K562 (cell line): ENCODE data around the gene SCLY. TPM values are rescaled to one million over a fixed set of nuclear protein-coding genes. Genes with fewer than 3 reads are reported as not detected.

ENCODE experiments used
- ATAC-seq: fragments of 200-7000 bp; cut with Tn5 transposase; 3 replicates; pipeline ENCODE4 v1.9.1; 2020; ENCODE audit warnings: moderate library complexity
- BruUV-seq: library from RNA; stranded (reverse); fragments of 400-500 nt; replicated peaks from 2 replicates; lab custom pipeline; 2021; lab: Mats Ljungman, UMichigan
- CTCF ChIA-PET: fragments of 300-600 bp; formaldehyde crosslinking; extraction: SDS; loops from one replicate; lab custom pipeline; 2021; ENCODE audit warnings: low intra/inter-chr PET ratio; lab: Yijun Ruan, JAX
- POLR2A ChIA-PET: fragments of 300-600, 350-650 bp; sonication (Branson Sonifier 250); formaldehyde crosslinking; extraction: SDS; loops from one replicate; lab custom pipeline; 2021; ENCODE audit warnings: antibody characterized with exemption, inconsistent platforms; lab: Yijun Ruan, JAX
- DNase-seq, 4 experiments: peaks; one replicate each; pipeline versions ENCODE4 v3.0.0 to v3.0.0-alpha.2; 2011 to 2018; ENCODE audit warnings: low spot score in 3 of 4, mixed read lengths in 3 of 4; ENCODE audit errors: extremely low read depth in 1 of 4
- FAIRE-seq: peaks from 2 replicates; lab custom pipeline; 2011; peaks lifted over from hg19 to GRCh38; lab: Jason Lieb, UNC
- H2AFZ ChIP-seq: 2 replicates; pipeline ENCODE4 v1.6.0; 2011; ENCODE audit warnings: low read depth, low read length, control low read depth, inconsistent platforms
- H3K27ac ChIP-seq: fragments of 200-600 bp; 3 replicates; pipeline ENCODE4 v1.8.0; 2011; ENCODE audit warnings: low read depth, mild to moderate bottlenecking, control low read depth, inconsistent platforms, low read length, moderate library complexity, mixed read lengths; ENCODE audit errors: extremely low read depth
- H3K27me3 ChIP-seq, 2 experiments: fragments of 300-600 bp in 1 of 2; 2 replicates in 1 of 2; 3 replicates in 1 of 2; pipeline versions ENCODE4 v1.6.0 to v1.8.0; 2011; ENCODE audit warnings: inconsistent platforms in 2 of 2, low read length in 2 of 2, mild to moderate bottlenecking in 1 of 2, mixed read lengths in 1 of 2, moderate library complexity in 1 of 2; ENCODE audit not compliant: control insufficient read depth in 2 of 2, insufficient read depth in 2 of 2
- H3K36me3 ChIP-seq: fragments of 300-600 bp; 3 replicates; pipeline ENCODE4 v1.8.0; 2011; ENCODE audit warnings: mild to moderate bottlenecking, low read length, inconsistent platforms; ENCODE audit not compliant: control insufficient read depth, insufficient read depth
- H3K4me1 ChIP-seq, 2 experiments: fragments of 200-600 bp in 1 of 2; replicated peaks in 1 of 2; 2 replicates in 1 of 2; 3 replicates in 1 of 2; pipeline versions ENCODE4 v1.5.1 to v1.8.0; 2011; ENCODE audit warnings: inconsistent platforms in 2 of 2, low read length in 2 of 2, mild to moderate bottlenecking in 1 of 2, mixed read lengths in 1 of 2, moderate library complexity in 1 of 2; ENCODE audit not compliant: control insufficient read depth in 2 of 2, insufficient read depth in 2 of 2
- H3K4me2 ChIP-seq: 2 replicates; pipeline ENCODE4 v1.6.1; 2011; ENCODE audit warnings: low read length, control low read depth, inconsistent platforms, mixed read lengths; ENCODE audit not compliant: insufficient read depth
- H3K4me3 ChIP-seq: fragments of 200-600 bp; sonication (generic), shearing (Covaris generic); 2 replicates; pipeline ENCODE4 v1.5.1; 2016; ENCODE audit warnings: control low read depth, inconsistent platforms
- H3K79me2 ChIP-seq: fragments of 200-600 bp; 3 replicates; pipeline ENCODE4 v1.8.0; 2011; ENCODE audit warnings: low read length, inconsistent platforms; ENCODE audit not compliant: control insufficient read depth, insufficient read depth
- H3K9ac ChIP-seq, 2 experiments: 2 replicates each; pipeline versions ENCODE4 v1.6.0 to v1.6.1; 2011; ENCODE audit warnings: low read depth in 2 of 2, low read length in 2 of 2, control low read depth in 1 of 2, inconsistent platforms in 1 of 2, mild to moderate bottlenecking in 1 of 2, mixed read lengths in 1 of 2; ENCODE audit not compliant: insufficient read depth in 1 of 2
- H3K9me1 ChIP-seq: one replicate; pipeline ENCODE4 v1.6.0; 2011; ENCODE audit warnings: inconsistent platforms, mild to moderate bottlenecking, low read length, moderate library complexity; ENCODE audit not compliant: control insufficient read depth, insufficient read depth
- H3K9me3 ChIP-seq: replicated peaks from 2 replicates; pipeline ENCODE4 v1.5.1; 2011; ENCODE audit warnings: low read depth, low read length, inconsistent platforms; ENCODE audit not compliant: control insufficient read depth, insufficient read depth
- H4K20me1 ChIP-seq: replicated peaks from 2 replicates; pipeline ENCODE4 v1.6.1; 2011; ENCODE audit warnings: low read length, inconsistent platforms, mixed read lengths; ENCODE audit not compliant: control insufficient read depth, insufficient read depth
- ARID3B ChIP-seq: fragments of 250-450 bp; sonication (Bioruptor Pico); IDR thresholded peaks from 2 replicates; pipeline ENCODE4 v1.4.0; 2020; ENCODE audit warnings: borderline replicate concordance
- COPS2 ChIP-seq: fragments of 450-650 bp; conservative IDR thresholded peaks from 2 replicates; pipeline ENCODE4 v1.6.1; 2016; ENCODE audit warnings: mild to moderate bottlenecking, moderate library complexity
- ESRRB ChIP-seq: fragments of 250-450 bp; sonication (Bioruptor Pico); IDR thresholded peaks from 2 replicates; pipeline ENCODE4 v1.5.0; 2020; ENCODE audit warnings: mild to moderate bottlenecking, moderate library complexity, borderline replicate concordance
- SAFB ChIP-seq: fragments of 200-400 bp; formaldehyde crosslinking; IDR thresholded peaks from 2 replicates; pipeline ENCODE4 v1.6.1; 2017; ENCODE audit warnings: low read depth, low read length, borderline replicate concordance
- WGBS: fragments of 100-300 bp; shearing (Covaris generic); methylation state at CpG from one replicate; pipeline ENCODE4 v1.1.6; 2016; ENCODE audit warnings: low coverage, mixed read lengths; ENCODE audit not compliant: insufficient coverage; ENCODE audit errors: missing lambda C conversion rate; 5-methylcytosine and 5-hydroxymethylcytosine counted together
- in situ Hi-C: fragments of 300-500 bp; cut with MboI; formaldehyde crosslinking; loops from 4 replicates; pipeline ENCODE4 v1.15.0; 2018; ENCODE audit warnings: inconsistent platforms, mixed read lengths
- intact Hi-C: fragments of 100-400 bp; cut with micrococcal nuclease; formaldehyde crosslinking; loops from 2 replicates; pipeline ENCODE4 v1.14.2; 2022
- polyA plus RNA-seq, 8 experiments: library from polyadenylated mRNA; depleted of rRNA in 4 of 8; stranded (reverse) in 5 of 8; unstranded in 3 of 8; fragments of >200 nt; fragmentation: Nextera tagmentation in 2 of 8; fragmentation: Illumina TruSeq in 1 of 8; extraction: Ambion mirVana in 2 of 8; extraction: Trizol in 1 of 8; gene quantifications; 2 replicates each; pipeline versions ENCODE4 v1.2.1 to v1.2.3, GENCODE V29; 2011 to 2014; ENCODE audit warnings: inconsistent platforms in 1 of 8, missing spikeins in 1 of 8
- total RNA-seq, 7 experiments: library from RNA; depleted of rRNA in 6 of 7; stranded (reverse); fragments of >200 nt in 6 of 7; fragmentation: Illumina TruSeq in 2 of 7; extraction: Trizol in 2 of 7; gene quantifications; 2 replicates each; pipeline versions ENCODE4 v1.2.1 to v1.2.3, GENCODE V29; 2011 to 2021; ENCODE audit warnings: low replicate concordance in 1 of 7

SCLY gene
- total and polyA plus RNA-seq, 9 of the 15 experiments (the other 6 are each of a cell fraction or from before 2014, with no cell fraction given) = 2.6 to 32.2 (median 21.1) TPM

- Histone ChIP-seq H3K9ac (no peak overlapping the region), H3K36me3 (peaks cover 37% of the 10 kb centered on the region; the same call in 2 of the 3 replicates), H3K4me1 (no peaks in the 10 kb centered on the region), H3K4me3 (no peak overlapping the region), H2AFZ (no peak overlapping the region), H3K27ac (no peak overlapping the region; the same call in 2 of the 3 replicates), H4K20me1 (no peaks in the 10 kb centered on the region), H3K79me2 (no peaks in the 10 kb centered on the region; the same call in 2 of the 3 replicates), H3K9me1 (no peaks in the 10 kb centered on the region), H3K4me2 (no peak overlapping the region), H3K9me3 (no peaks in the 10 kb centered on the region), H3K27me3 (no peaks in the 10 kb centered on the region)
- 85% methylated on average over 9 of the region's 9 CpGs for WGBS
- no peak for ATAC-seq
- no peak for FAIRE-seq
- in situ Hi-C loops = no loop called here
- intact Hi-C loops = loop anchor here (10.0 kb wide), 1 partner anchor 96 kb away; no protein-coding TSS in a partner anchor
- no TSS peak for BruUV-seq
- CTCF ChIA-PET = no interaction called here
- POLR2A ChIA-PET = no interaction called here
- DNase-seq = no peak
- TF ChIP-seq ARID3B (CRISPR knock-in tag) = no peak
- TF ChIP-seq SAFB = no peak
- no peak for TF ChIP-seq COPS2
- no peak for TF ChIP-seq ESRRB
These were observed 40.0 kb upstream of the SCLY start for GRCh38 chr2:238020816-238021215.
